DMS114 treated with DMSO at 0.1 percent for 48 hours (cell line): ENCODE measurements around the gene ATP2B1.

Source experiments
- DNase-seq: peaks from one replicate; lab custom pipeline; 2025; ENCODE audit not compliant: unreplicated experiment; lab: John Stamatoyannopoulos, UW

The ATP2B1 gene

GRCh38 chr12:89662623-89663022 lies 46.0 kb downstream of the ATP2B1 start:
- no peak for DNase-seq

GRCh38 chr12:89661706-89662330 lies 46.8 kb downstream of the ATP2B1 start:
- DNase-seq, result no peak

GRCh38 chr12:89657739-89658138 lies 50.9 kb downstream of the ATP2B1 start:
- DNase-seq, result no peak

- DNase-seq, result no peak
Measured at GRCh38 chr12:89657066-89657465, 51.6 kb downstream of the ATP2B1 start.

- DNase-seq, result no peak
Measured at GRCh38 chr12:89655841-89656240, 52.8 kb downstream of the ATP2B1 start.

- DNase-seq, result no peak
Measured at GRCh38 chr12:89651192-89651591, 57.4 kb downstream of the ATP2B1 start.

GRCh38 chr12:89650239-89650638 lies 58.4 kb downstream of the ATP2B1 start:
- no peak for DNase-seq

- DNase-seq, result no peak
Measured at GRCh38 chr12:89649820-89650219, 58.8 kb downstream of the ATP2B1 start.

GRCh38 chr12:89649139-89649538 lies 59.5 kb downstream of the ATP2B1 start:
- no peak for DNase-seq

GRCh38 chr12:89648211-89648930 lies 60.3 kb downstream of the ATP2B1 start:
- DNase-seq, result no peak

GRCh38 chr12:89645434-89645833 lies 63.2 kb downstream of the ATP2B1 start:
- DNase-seq, result no peak

GRCh38 chr12:89642959-89643358 lies 65.7 kb downstream of the ATP2B1 start:
- DNase-seq, result no peak

- no peak for DNase-seq
Measured at GRCh38 chr12:89636776-89637160, 71.9 kb downstream of the ATP2B1 start.

- DNase-seq, result no peak
Measured at GRCh38 chr12:89636052-89636775, 72.4 kb downstream of the ATP2B1 start.

GRCh38 chr12:89634508-89634907 lies 74.1 kb downstream of the ATP2B1 start:
- DNase-seq, result no peak

- DNase-seq, result no peak
Measured at GRCh38 chr12:89632778-89633177, 75.9 kb downstream of the ATP2B1 start.

- DNase-seq, result no peak
Measured at GRCh38 chr12:89622115-89622514, 86.5 kb downstream of the ATP2B1 start.

GRCh38 chr12:89621521-89621920 lies 87.1 kb downstream of the ATP2B1 start:
- DNase-seq, result no peak

- DNase-seq, result no peak
Measured at GRCh38 chr12:89619764-89620163, 88.9 kb downstream of the ATP2B1 start.

GRCh38 chr12:89618113-89618862 lies 90.3 kb downstream of the ATP2B1 start:
- DNase-seq, result no peak

- DNase-seq, result no peak
Measured at GRCh38 chr12:89610366-89610765, 98.3 kb downstream of the ATP2B1 start.
